HCEC 1CT (cell line): ENCODE data around the gene MMP13.
"Not testable (repeated sequence)": the region's sequence is repeated elsewhere in the genome, so short reads cannot be mapped to it uniquely, and the experiment has no call there.

Experiments used
- DNase-seq: peaks from one replicate; pipeline ENCODE4 v3.0.0-alpha.2; 2017

The MMP13 gene

GRCh38 chr11:102955624-102956023 lies at the start of gene MMP13:
Gene MMP13 (minus strand): TSS chr11:102955732. CDS start chr11:102955705, 27 bp downstream.
- no peak for DNase-seq

- DNase-seq = not testable (repeated sequence)
Observed at GRCh38 chr11:103004234-103004633, 48.7 kb upstream of the MMP13 start.

- no peak for DNase-seq
Observed at GRCh38 chr11:102994105-102994504, 38.6 kb upstream of the MMP13 start.

GRCh38 chr11:102991776-102992175 lies 36.2 kb upstream of the MMP13 start:
- DNase-seq = no peak

GRCh38 chr11:102990145-102990544 lies 34.6 kb upstream of the MMP13 start:
- DNase-seq = peak; percentile 51

- DNase-seq = peak; percentile 73
Observed at GRCh38 chr11:102989379-102990047, 34.0 kb upstream of the MMP13 start.

- DNase-seq = peak; percentile 83
Observed at GRCh38 chr11:102986815-102987214, 31.3 kb upstream of the MMP13 start.

- no peak for DNase-seq
Observed at GRCh38 chr11:102985850-102986249, 30.3 kb upstream of the MMP13 start.

- DNase-seq = no peak
Observed at GRCh38 chr11:102983486-102983885, 28.0 kb upstream of the MMP13 start.

GRCh38 chr11:102981324-102981910 lies 25.9 kb upstream of the MMP13 start:
- no peak for DNase-seq

GRCh38 chr11:102974552-102975280 lies 19.2 kb upstream of the MMP13 start:
- peak; percentile 71 for DNase-seq

- not testable (repeated sequence) for DNase-seq
Observed at GRCh38 chr11:102973698-102974097, 18.2 kb upstream of the MMP13 start.

- no peak for DNase-seq
Observed at GRCh38 chr11:102972853-102973252, 17.3 kb upstream of the MMP13 start.

GRCh38 chr11:102971766-102972165 lies 16.2 kb upstream of the MMP13 start:
- DNase-seq = peak; percentile 35

GRCh38 chr11:102967497-102967896 lies 12.0 kb upstream of the MMP13 start:
- no peak for DNase-seq

- DNase-seq = no peak
Observed at GRCh38 chr11:102966011-102966410, 10.5 kb upstream of the MMP13 start.

- no peak for DNase-seq
Observed at GRCh38 chr11:102964867-102965266, 9.3 kb upstream of the MMP13 start.

- no peak for DNase-seq
Observed at GRCh38 chr11:102957953-102958352, 2.4 kb upstream of the MMP13 start.

- DNase-seq = peak; percentile 35
Observed at GRCh38 chr11:102950622-102951081, 4.9 kb downstream of the MMP13 start.

GRCh38 chr11:102946237-102946636 lies 9.3 kb downstream of the MMP13 start:
- DNase-seq = no peak

GRCh38 chr11:102940714-102941588 lies 14.6 kb downstream of the MMP13 start:
- DNase-seq = peak; percentile 62

GRCh38 chr11:102936864-102937509 lies 18.5 kb downstream of the MMP13 start:
- no peak for DNase-seq
